Sigmoid colon (tissue), 7 donors: ENCODE measurements around the gene AKAP9. TPM values are rescaled to one million over a fixed set of nuclear protein-coding genes. Genes with fewer than 3 reads are reported as not detected.
"Not testable (repeated sequence)": the region's sequence is repeated elsewhere in the genome, so short reads cannot be mapped to it uniquely, and the experiment has no call there.

Experiments
- DNase-seq: peaks from one replicate; pipeline ENCODE4 v3.0.0-alpha.2; 2019
- H3K27ac ChIP-seq, 4 donors: fragments of 200-600 bp; sonication (generic); one replicate each; pipeline ENCODE4 v1.5.1; 2016 to 2019; ENCODE audit warnings: mild to moderate bottlenecking in 1 of 4
- H3K27me3 ChIP-seq, 3 donors: fragments of 200-600 bp; sonication (generic); one replicate each; pipeline ENCODE4 v1.5.1; 2019; ENCODE audit warnings: mild to moderate bottlenecking in 1 of 3
- H3K36me3 ChIP-seq, 4 donors: fragments of 200-600 bp; sonication (generic); one replicate each; pipeline ENCODE4 v1.5.1; 2016 to 2019
- H3K4me1 ChIP-seq, 4 donors: fragments of 200-600 bp; sonication (generic); one replicate each; pipeline ENCODE4 v1.5.1; 2017 to 2019
- H3K4me3 ChIP-seq, 4 donors: fragments of 200-600 bp; sonication (generic); one replicate each; pipeline ENCODE4 v1.5.1; 2017 to 2019; ENCODE audit warnings: mild to moderate bottlenecking in 2 of 4, moderate library complexity in 1 of 4
- H3K9me3 ChIP-seq, 4 donors: fragments of 200-600 bp in 3 of 4; sonication (generic) in 3 of 4; one replicate each; pipeline versions ENCODE4 v1.5.1 to v1.6.1; 2013 to 2019
- CTCF ChIP-seq, 4 experiments: fragments of 450-650 bp in 3 of 4; fragments of 200-600 bp in 1 of 4; IDR thresholded peaks; one replicate each; pipeline ENCODE4 v1.5.1; 2016 to 2019; ENCODE audit warnings: antibody characterized with exemption in 4 of 4, mild to moderate bottlenecking in 3 of 4, moderate library complexity in 2 of 4
- EP300 ChIP-seq, 4 donors: sonication (generic); formaldehyde crosslinking; IDR thresholded peaks; one replicate each; pipeline ENCODE4 v1.6.1; 2017; ENCODE audit warnings: antibody characterized with exemption in 4 of 4
- POLR2A ChIP-seq, 2 donors: fragments of 450-650 bp; IDR thresholded peaks; one replicate each; pipeline ENCODE4 v1.6.1; 2016; ENCODE audit warnings: antibody characterized with exemption in 2 of 2, mild to moderate bottlenecking in 2 of 2, moderate library complexity in 2 of 2
- POLR2AphosphoS5 ChIP-seq, 4 donors: sonication (generic); formaldehyde crosslinking; IDR thresholded peaks; one replicate each; pipeline ENCODE4 v1.6.1; 2017; ENCODE audit warnings: antibody characterized with exemption in 4 of 4
- WGBS, 2 donors: extraction: QIAGEN DNeasy Blood & Tissue Kit; methylation state at CpG; one replicate each; pipeline ENCODE4 v1.1.7; 2013; 5-methylcytosine and 5-hydroxymethylcytosine counted together
- intact Hi-C: fragments of 100-400 bp; cut with DNase I; formaldehyde crosslinking; loops from one replicate; pipeline ENCODE4 v1.15.1; 2023
- polyA plus RNA-seq, 3 donors: library from polyadenylated mRNA; stranded (reverse); fragments of 200-250 nt; gene quantifications; one replicate each; pipeline ENCODE4 v1.2.3, GENCODE V29; 2013
- total RNA-seq, 4 donors: library from RNA; depleted of rRNA; stranded (reverse); fragments of >200 nt; gene quantifications; one replicate each; pipeline ENCODE4 v1.1.0, GENCODE V29; 2016
- donor health status: healthy with polysubstance abuse.
- donor health status: Bipolar disorder and iron deficiency.
- donor health status: healthy.

AKAP9 gene
- total and polyA plus RNA-seq, 7 donors: 34.0 to 90.9 (median 59.9) TPM

GRCh38 chr7:91953618-91954017, 13.0 kb downstream of the AKAP9 start:
- Histone ChIP-seq H3K4me3 (no peak overlapping the region), H3K27ac (no peak overlapping the region), H3K27me3 (no peaks in the 10 kb centered on the region), H3K36me3 (no peaks in the 10 kb centered on the region), H3K4me1 (peaks cover 0 to 3% (median 1%) of the 10 kb centered on the region in 4 donors), H3K9me3 (no peaks in the 10 kb centered on the region)
- TF ChIP-seq CTCF (IDR thresholded peaks at IDR 0.05): no peak
- TF ChIP-seq POLR2A (IDR thresholded peaks at IDR 0.05): no peak
- TF ChIP-seq POLR2AphosphoS5 (IDR thresholded peaks at IDR 0.05): no peak
- no peak for TF ChIP-seq EP300 (IDR thresholded peaks at IDR 0.05)
- no peak for DNase-seq
- 88 to 89% methylated on average over 3 of the region's 3 CpGs for WGBS, 2 donors
- intact Hi-C loops: no loop called here

GRCh38 chr7:91956464-91956863, 15.8 kb downstream of the AKAP9 start:
- DNase-seq, H3K4me3 ChIP-seq, H3K9me3 ChIP-seq, intact Hi-C loops, H3K27me3 ChIP-seq, H3K4me1 ChIP-seq, H3K27ac ChIP-seq, H3K36me3 ChIP-seq: not testable (repeated sequence)
- WGBS, 2 donors: 57 to 85% methylated on average over 2 of the region's 2 CpGs

GRCh38 chr7:91957232-91957631, 16.6 kb downstream of the AKAP9 start:
- no peak overlapping the region for H3K27ac ChIP-seq
- no peak for TF ChIP-seq POLR2AphosphoS5 (IDR thresholded peaks at IDR 0.05)
- no peak for TF ChIP-seq CTCF (IDR thresholded peaks at IDR 0.05)
- no peak for TF ChIP-seq POLR2A (IDR thresholded peaks at IDR 0.05)
- TF ChIP-seq EP300 (IDR thresholded peaks at IDR 0.05): no peak
- peaks cover 0 to 2% (median 0%) of the 10 kb centered on the region in 4 donors for H3K4me1 ChIP-seq
- no peaks in the 10 kb centered on the region for H3K27me3 ChIP-seq
- no peaks in the 10 kb centered on the region for H3K9me3 ChIP-seq
- no peak for DNase-seq
- H3K4me3 ChIP-seq: no peak overlapping the region
- intact Hi-C loops: no loop called here
- WGBS, 2 donors: 93 to 96% methylated on average over 1 of the region's 1 CpG
- H3K36me3 ChIP-seq: no peaks in the 10 kb centered on the region

- Histone ChIP-seq H3K27ac (no peak overlapping the region), H3K4me3 (no peak overlapping the region), H3K4me1 (peaks cover 0 to 2% (median 0%) of the 10 kb centered on the region in 4 donors), H3K9me3 (no peaks in the 10 kb centered on the region), H3K36me3 (no peaks in the 10 kb centered on the region), H3K27me3 (no peaks in the 10 kb centered on the region)
- DNase-seq: no peak
- 76 to 88% methylated on average over 1 of the region's 1 CpG for WGBS, 2 donors
- TF ChIP-seq POLR2AphosphoS5 (IDR thresholded peaks at IDR 0.05) (no peak), CTCF (IDR thresholded peaks at IDR 0.05) (no peak), POLR2A (IDR thresholded peaks at IDR 0.05) (no peak), EP300 (IDR thresholded peaks at IDR 0.05) (no peak)
- intact Hi-C loops: no loop called here
These were observed 17.2 kb downstream of the AKAP9 start for GRCh38 chr7:91957823-91958222.

GRCh38 chr7:91959023-91959422, 18.4 kb downstream of the AKAP9 start:
- intact Hi-C loops: no loop called here
- WGBS, 2 donors: 58 to 72% methylated on average over 5 of the region's 5 CpGs
- TF ChIP-seq POLR2A (IDR thresholded peaks at IDR 0.05) (no peak), CTCF (IDR thresholded peaks at IDR 0.05) (no peak), EP300 (IDR thresholded peaks at IDR 0.05) (no peak), POLR2AphosphoS5 (IDR thresholded peaks at IDR 0.05) (no peak)

More at GRCh38 chr7:91959023-91959422, 18.4 kb downstream of the AKAP9 start:
- Histone ChIP-seq H3K36me3 (no peaks in the 10 kb centered on the region), H3K4me1 (peaks cover 0 to 1% (median 0%) of the 10 kb centered on the region in 4 donors), H3K4me3 (no peak overlapping the region), H3K27me3 (no peaks in the 10 kb centered on the region), H3K27ac (no peak overlapping the region), H3K9me3 (no peaks in the 10 kb centered on the region)
- DNase-seq: no peak
